GM03348 (cell line): ENCODE measurements around the gene TGFBI.

Experiments
- DNase-seq: peaks from one replicate; pipeline ENCODE4 v3.0.0; 2012; ENCODE audit warnings: low spot score

The TGFBI gene

DNA sequence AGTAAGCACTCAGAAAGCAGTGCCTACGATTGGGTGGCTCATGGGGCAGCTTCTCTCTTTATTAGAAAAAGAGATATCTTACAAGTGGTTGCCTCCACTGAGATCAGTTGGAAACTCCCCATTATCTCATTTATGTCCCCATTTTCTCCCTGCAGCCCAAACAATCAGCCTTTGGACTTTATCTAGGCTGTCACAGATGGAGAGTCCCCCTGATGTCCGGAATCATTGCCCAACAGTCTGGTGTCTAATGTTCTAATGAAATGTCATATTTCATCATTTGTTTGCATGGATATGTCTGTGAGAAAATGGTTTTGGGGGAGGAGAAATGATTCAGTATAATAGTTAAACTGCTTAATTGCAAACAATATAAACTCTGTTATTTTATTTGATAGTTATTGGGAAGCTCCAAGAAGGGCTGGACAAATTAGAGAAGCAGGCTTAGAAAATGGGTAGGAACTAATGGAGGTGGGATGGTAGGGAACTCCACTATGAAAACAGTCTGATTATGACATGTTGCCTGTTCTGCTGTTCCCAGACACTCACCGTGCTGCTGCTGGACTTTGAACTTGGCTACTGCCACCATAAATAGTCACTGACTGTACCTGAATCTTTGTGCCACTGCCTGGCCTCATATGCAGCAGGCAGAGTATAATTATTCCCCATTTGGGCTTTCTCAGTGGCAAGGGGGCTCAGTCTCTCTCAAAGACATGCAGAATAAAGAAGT, 65.6 kb downstream of the TGFBI start:
- DNase-seq: no peak

GRCh38 chr5:136094913-136095641, 66.3 kb downstream of the TGFBI start:
- DNase-seq: no peak

DNA sequence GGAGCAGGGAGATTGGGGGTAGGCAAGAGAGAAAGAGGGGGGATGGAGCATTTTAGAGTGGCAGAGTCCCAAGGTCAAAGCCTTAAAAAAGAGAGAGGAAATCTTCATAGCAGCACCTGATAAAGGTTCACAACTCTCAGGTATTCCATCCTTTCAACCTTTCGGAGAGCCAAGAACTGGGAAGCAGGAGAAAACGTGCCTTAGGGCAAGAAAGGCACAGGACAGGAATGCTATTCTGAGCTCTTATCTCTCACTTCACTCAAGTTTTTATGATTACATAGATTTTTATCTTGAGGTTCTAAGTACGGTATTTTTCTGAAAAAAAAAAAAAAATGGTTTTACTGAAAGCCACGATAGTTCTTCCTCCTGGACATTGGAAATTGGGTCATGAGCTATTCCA, 69.4 kb downstream of the TGFBI start:
- no peak for DNase-seq

- DNase-seq: no peak
Observed at GRCh38 chr5:136099870-136100269, 71.1 kb downstream of the TGFBI start.

DNA sequence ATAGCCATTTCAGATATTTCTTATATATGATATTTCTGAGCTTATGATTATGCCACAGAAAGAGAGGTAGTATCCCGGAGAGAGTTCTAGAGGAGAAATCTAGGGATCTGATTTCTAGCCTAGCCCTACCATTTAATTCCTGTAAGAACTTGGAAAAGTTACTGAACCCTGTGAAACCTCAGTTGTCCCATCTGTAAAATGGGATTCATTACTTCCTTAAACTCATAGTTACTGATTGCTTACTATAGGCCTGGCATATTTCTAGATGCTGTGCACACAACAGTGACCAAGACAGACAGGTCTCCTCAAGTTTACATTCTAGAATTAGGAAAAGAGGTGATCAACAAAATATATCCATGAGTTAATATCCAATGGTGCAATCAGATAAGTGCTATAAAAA, 73.1 kb downstream of the TGFBI start:
- DNase-seq: no peak

DNA sequence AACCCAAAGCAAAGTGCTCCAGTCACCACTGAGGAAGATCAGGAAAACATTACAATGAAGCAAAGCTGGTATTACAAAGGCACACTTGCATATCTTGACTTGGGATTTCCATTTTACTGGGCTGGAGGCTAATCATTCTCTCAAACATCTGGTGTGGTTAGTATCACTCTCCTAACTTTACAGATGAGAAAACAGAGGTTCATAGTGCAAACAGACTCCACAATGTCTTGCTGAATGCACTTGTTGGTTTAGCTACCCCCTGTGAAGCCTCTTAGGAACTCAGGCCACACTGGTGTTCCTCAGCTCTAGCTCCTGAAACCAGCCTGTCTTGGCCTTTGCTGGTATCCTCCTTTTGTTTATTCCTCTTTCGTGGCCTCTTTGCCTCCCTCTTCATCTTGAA, 74.3 kb downstream of the TGFBI start:
- DNase-seq: no peak

DNA sequence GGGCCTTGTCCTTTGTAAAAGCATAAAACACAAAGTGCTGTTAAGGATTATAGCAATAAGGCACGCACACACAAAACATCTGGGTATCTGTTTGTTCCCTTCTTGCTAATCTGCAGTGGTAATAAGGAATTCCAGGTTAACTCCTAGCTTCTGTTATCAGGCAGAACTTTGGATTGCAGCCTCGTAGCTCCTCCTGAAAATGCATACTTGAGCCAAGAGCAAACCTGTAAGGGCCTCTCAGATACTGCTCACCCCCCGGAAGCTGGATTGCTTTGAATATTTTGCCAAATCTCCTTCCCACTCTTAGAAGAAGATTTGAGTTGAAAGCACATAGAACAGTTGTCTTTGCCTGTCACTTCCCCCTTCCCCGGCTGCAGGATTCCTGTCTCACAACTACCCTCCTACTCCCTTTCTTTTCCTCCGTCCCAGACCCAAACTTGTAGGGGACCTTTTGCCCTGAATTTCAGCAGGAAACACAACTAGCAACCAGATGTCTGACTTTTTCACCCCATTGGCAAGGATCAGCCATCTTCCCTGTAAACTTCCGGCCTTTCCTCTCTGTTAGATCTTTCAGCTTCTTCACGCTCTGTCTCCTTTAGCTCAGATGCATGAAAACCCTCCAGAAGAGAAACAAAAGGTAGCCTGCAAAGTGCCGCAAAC, 75.6 kb downstream of the TGFBI start:
- no peak for DNase-seq

GRCh38 chr5:136106351-136107031, 77.7 kb downstream of the TGFBI start:
- DNase-seq: no peak

DNA sequence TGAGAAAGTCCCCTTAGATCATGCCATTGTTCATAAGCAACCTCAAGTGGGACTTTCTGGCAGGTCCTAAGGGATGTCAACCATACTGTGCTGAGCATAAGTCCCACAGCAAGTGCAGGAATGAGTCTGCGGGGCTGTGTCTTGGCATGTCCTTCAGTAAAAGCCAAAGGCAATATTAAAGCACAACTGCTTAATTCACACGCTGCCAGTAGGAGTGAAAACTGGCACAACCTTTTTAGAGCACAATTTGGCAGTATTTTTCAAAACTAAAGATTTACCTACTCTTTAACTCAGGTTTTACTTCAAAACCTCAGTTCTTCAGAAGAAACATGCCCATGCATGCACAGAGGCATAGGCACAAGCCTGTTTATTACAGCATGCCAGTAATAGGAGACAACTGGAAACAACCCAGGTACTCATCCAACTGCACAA, 79.4 kb downstream of the TGFBI start:
- DNase-seq: no peak

- no peak for DNase-seq
Observed at GRCh38 chr5:136108766-136109165, 80.0 kb downstream of the TGFBI start.

- no peak for DNase-seq
Observed at GRCh38 chr5:136109453-136110135, 80.8 kb downstream of the TGFBI start.
